Gastroesophageal sphincter (tissue), 3 donors: ENCODE data around the gene DMTF1.

Experiments used
- CTCF ChIP-seq, 4 experiments: fragments of 200-600 bp in 2 of 4; fragments of 450-650 bp in 2 of 4; sonication (generic) in 1 of 4; IDR thresholded peaks; one replicate each; pipeline ENCODE4 v1.5.1; 2017 to 2019; ENCODE audit warnings: antibody characterized with exemption in 4 of 4, mild to moderate bottlenecking in 2 of 4, moderate library complexity in 2 of 4
- POLR2AphosphoS5 ChIP-seq: sonication (generic); formaldehyde crosslinking; IDR thresholded peaks from one replicate; pipeline ENCODE4 v1.6.1; 2017; ENCODE audit warnings: antibody characterized with exemption

- TF ChIP-seq CTCF (IDR thresholded peaks at IDR 0.05) (no peak), POLR2AphosphoS5 (no peak)
Measured at GRCh38 chr7:87173471-87173870, 21.2 kb downstream of the DMTF1 start.
